HG03196 (cell line): Measurements from ENCODE around the gene ZFPM1.
"Not testable (repeated sequence)": the region's sequence is repeated elsewhere in the genome, so short reads cannot be mapped to it uniquely, and the experiment has no call there.

Source experiments
- ATAC-seq: cut with Tn5 transposase; IDR thresholded peaks from one replicate; pipeline ENCODE4 v1.9.1; 2021; ENCODE audit not compliant: unreplicated experiment

Gene ZFPM1

DNA sequence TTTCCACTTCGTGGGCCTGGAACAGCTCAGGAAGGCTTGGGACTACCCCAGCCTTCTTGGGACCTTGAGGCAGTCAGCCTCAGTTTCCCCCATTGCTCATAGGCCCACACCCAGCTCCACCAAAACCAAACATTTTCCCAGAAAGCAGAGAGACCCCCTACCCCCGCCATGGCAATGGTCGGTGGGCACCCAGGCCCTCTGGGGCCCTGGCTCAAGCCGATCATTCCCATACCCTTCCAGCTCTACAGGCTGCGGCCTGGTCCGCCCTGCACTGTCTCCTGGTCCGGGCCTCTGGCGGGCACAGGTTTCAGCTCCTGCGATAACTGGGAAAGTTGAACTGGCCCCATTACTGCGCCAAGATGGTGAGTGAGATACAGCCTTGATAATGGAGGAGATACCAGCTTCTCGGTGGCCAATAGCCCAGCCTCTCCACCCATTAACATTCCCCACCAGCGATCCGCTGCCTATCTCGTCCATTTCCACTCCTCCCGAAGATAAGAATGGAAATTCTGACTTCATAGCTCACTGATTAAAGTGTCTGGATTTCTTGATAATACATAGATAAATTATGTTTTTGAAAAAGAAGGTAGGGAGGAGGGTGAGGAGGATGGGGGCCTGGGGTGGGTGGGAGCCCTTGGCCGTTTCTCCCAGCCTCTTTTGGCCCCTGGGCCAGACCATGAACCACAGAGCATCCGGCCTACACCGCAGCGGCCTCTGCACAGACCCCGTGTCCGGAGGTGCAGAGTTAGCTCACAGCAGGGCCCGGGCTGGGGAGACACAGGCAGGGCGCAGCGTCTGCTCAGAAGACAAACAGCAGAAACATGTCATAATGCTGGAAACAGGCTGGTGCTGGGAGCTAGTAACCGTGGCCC, 11.6 kb downstream of the ZFPM1 start:
- no peak for ATAC-seq

DNA sequence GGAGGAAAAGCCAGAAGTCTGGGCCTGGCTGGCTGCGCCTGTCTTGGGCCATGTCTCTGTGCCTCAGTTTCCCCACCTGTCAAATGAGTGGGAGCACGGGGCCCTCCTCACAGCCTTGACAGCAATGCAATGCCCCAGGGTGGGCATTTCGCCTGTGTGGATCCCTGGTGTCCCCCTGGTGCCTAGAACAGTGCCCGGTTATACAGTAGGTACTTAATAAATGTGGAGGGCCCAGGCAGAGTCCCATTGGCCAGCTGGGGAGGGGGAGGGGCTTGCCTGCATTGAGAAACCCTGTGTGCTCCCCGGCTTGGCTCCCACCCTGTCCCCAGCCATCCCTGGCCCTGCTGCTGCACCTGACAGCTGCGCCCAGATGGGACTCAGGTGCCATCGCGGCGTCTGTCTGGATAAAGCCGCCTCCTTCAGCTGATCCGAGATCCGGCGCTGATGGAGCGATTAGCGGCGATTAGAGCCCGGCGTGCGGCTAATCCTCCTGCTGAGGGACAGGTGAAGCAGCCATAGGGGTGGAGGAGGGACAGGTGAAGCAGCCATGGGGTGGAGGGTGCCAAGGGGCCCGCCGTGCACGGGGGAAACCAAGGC, 12.4 kb downstream of the ZFPM1 start:
- no peak for ATAC-seq

DNA sequence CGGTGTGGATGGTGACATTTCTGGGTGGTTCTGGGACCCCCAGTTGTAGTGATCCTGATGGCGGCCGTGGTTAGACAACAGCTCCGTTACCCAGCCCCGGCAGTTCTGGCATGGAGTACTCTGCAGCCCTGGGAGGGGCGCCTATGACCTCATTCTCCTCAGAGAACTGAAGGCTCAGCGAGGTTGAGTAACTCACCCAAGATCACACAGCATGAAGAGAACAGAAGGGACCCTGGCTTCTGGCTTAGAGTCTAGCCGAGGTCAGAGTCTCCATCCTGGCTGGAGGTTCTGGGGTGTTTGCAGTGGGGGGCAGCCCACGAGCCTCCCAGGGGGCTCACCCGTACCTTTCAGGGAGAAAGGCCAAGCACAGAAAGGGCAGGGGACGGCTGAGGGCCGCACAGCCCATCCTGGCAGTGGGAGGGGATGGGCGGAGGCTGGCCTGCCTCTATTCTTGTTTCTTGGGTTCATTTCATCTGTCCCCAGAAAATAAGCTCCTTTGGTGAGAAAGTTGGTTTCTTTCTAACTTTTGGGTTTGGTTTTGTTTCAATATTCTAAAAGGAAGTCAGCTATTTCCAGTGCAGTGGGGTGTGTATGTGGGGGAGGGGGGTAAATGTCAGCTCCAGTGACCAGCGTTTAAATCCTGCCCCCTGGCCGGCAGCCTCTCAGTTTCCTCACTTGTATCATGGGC, 13.2 kb downstream of the ZFPM1 start:
- ATAC-seq, result no peak

DNA sequence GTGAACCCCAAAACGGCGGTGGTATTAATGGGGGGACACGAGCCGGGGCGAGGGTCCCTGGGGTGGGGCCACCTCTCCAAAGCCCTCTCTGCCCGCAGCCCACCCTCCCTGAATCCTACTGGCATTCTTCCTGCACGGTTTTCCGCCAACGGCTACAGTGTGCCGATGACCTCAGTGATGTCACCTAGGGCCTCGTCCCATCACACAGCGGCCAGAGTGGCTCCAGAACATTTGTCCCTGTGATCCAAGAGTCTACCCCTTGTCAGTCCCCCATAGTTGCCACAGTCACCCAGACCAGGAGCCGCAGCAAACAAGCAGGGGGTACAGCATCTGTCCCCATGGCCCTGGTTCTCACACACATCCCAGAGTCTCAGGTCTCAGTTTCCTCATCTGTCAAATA, 13.9 kb downstream of the ZFPM1 start:
- no peak for ATAC-seq

DNA sequence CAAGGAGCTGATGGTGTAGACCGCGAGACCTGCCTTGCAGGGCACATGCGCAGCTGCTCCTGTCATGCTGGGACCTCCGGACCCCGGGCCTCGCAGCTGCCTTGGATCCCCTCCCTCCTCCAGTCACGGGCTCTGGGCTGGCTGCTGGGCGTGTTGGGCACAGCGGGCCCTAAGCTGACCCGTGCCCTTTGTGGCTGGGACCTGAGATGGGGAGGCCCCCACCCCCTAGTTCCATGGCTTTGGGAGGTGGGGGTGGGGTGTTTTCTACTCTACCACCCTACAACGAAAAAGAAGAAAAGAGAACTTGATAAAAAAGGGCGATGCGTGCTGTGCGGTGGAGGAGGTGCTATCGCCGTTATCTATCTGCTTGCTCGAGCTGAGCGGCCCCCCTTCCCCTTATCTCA, 14.5 kb downstream of the ZFPM1 start:
- no peak for ATAC-seq

- ATAC-seq, result no peak
These were observed 15.4 kb downstream of the ZFPM1 start for GRCh38 chr16:88468275-88469129.

- ATAC-seq, result no peak
These were observed 16.7 kb downstream of the ZFPM1 start for GRCh38 chr16:88469615-88470395.

DNA sequence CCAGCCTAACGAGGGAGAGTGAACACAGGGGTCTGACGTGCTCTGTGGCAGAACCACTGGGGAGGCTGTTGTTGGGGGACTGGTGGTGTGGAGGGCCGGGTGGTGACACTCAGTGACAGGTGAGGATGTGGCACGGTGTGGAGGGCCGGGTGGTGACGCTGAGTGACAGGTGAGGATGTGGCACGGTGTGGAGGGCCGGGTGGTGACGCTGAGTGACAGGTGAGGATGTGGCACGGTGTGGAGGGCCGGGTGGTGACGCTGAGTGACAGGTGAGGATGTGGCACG, 17.3 kb downstream of the ZFPM1 start:
- not testable (repeated sequence) for ATAC-seq

- ATAC-seq, result not testable (repeated sequence)
These were observed 17.6 kb downstream of the ZFPM1 start for GRCh38 chr16:88470696-88471095.

GRCh38 chr16:88471115-88471514, 18.0 kb downstream of the ZFPM1 start:
- ATAC-seq, result no peak

DNA sequence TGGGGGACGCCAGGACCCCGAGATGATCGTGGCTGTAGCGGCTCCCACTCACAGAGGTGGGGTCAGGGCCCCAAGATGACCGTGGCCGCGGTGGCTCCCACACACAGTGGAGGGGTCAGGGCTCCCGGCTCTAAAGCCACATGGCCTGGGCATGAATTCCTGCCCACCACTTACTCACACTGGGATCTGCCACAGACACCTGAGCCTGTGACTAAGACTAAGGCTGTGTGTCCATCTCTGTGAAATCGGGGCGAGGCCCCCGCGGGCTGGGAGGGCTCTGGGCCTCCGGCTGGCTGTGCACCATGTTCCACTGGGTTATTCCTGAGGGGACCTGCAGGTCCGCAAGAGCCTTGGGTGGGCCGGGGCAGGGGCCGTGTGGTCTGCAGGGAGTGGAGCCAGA, 18.5 kb downstream of the ZFPM1 start:
- no peak for ATAC-seq

DNA sequence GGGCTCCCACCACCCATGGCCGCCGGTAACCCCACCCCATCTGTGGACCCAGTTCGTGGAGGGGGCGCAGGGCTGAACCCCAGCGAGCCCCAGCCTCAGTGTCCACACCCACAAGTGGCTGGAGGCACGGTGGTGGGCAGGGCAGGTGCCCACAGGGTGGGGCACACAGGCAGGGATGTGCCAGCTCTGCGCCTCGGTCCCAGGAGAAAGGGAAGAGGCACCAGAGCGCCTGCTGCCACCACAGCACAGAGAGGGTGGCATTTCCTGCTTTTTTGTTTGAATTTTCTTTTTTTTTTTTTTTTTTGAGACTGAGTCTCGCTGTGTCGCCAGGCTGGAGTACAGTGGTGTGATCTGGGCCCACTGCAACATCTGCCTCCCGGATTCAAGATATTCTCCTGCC, 19.0 kb downstream of the ZFPM1 start:
- no peak for ATAC-seq

- no peak for ATAC-seq
These were observed 19.6 kb downstream of the ZFPM1 start for GRCh38 chr16:88472637-88473205.

- ATAC-seq, result no peak
These were observed 20.8 kb downstream of the ZFPM1 start for GRCh38 chr16:88473666-88474534.

DNA sequence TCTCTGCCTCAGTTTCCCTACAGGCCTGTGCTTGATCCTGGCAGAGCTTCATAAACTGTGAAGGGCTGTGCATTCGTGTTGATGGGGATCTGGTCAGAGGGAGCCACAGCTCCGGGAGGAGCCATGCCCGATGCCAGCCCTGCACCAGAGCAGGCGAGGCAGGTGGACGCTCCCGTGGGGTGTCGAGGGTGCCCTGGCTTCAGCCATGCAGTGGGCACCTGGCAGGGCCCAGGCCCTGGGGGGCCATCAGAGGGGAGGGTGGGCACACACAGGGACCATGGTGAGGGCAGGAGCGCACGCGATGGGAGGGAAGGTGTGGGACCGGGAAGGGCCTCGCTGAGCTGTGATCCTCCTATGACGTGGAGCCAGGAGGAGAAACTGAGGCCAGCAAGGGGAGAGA, 22.0 kb downstream of the ZFPM1 start:
- no peak for ATAC-seq

GRCh38 chr16:88476203-88476602, 23.1 kb downstream of the ZFPM1 start:
- no peak for ATAC-seq

GRCh38 chr16:88476817-88477397, 23.8 kb downstream of the ZFPM1 start:
- no peak for ATAC-seq

DNA sequence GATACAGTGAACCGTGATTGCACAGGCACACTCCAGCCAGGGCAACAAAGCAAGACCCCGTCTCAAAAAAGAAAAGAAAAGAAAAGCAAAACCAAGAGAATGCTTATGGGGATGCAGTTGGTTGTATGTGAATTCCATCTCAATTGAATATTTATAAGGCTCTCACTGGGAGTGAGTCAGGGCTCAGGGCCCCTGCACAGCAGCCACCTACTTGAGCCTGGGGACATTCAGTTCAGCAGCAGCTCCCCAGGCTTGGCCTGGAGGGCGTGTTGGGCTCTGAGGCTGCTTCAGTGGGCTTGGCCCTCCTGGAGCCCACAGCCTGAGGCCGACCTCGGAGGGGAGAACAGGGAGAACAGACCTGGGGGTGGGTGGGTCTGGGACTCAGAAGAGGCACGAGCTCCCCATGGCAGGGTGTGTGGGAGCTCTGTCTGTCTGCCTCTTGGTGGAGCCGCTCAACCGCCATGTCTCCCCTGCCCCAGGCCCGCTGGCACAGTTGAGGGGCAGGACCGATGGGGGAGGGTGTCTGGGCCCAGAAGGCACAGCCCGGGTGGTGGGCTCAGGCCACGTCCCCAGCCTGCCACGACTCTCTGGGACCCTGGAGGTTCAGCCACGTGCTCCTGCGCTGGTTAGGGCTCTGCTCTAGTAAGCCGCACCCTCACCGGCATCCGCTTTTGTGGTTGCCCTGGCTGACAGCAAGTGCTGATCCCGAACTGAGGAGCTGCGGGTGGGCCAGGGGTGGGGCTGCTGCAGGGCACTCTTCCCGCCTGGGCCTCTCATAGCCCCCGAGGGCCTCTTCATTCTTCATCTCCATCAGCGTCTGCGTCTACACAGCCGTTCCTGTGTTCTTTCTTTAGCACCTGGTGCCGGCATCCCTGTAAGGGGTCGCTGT, 24.8 kb downstream of the ZFPM1 start:
- no peak for ATAC-seq
